Upper lobe of left lung (tissue), 4 donors: Measurements from ENCODE around the gene TENM4.

ENCODE experiments used
- EP300 ChIP-seq, 4 donors: sonication (generic); formaldehyde crosslinking; IDR thresholded peaks; one replicate each; pipeline ENCODE4 v1.5.1; 2017; ENCODE audit warnings: antibody characterized with exemption in 4 of 4, control low read depth in 2 of 4
- POLR2A ChIP-seq, 4 donors: fragments of 450-650 bp; IDR thresholded peaks; one replicate each; pipeline ENCODE4 v1.5.1; 2016 to 2017; ENCODE audit warnings: antibody characterized with exemption in 4 of 4, mild to moderate bottlenecking in 2 of 4
- POLR2AphosphoS5 ChIP-seq, 2 donors: sonication (generic); formaldehyde crosslinking; IDR thresholded peaks; one replicate each; pipeline ENCODE4 v1.5.1; 2017; ENCODE audit warnings: antibody characterized with exemption in 2 of 2
- TF ChIP-seq, protein P1 (sequence below), 6 experiments: fragments of 450-650 bp in 4 of 6; fragments of 200-600 bp in 2 of 6; sonication (generic) in 2 of 6; IDR thresholded peaks; one replicate each; pipeline ENCODE4 v1.5.1; 2016 to 2019; ENCODE audit warnings: antibody characterized with exemption in 6 of 6

- TF ChIP-seq, protein P1, sequence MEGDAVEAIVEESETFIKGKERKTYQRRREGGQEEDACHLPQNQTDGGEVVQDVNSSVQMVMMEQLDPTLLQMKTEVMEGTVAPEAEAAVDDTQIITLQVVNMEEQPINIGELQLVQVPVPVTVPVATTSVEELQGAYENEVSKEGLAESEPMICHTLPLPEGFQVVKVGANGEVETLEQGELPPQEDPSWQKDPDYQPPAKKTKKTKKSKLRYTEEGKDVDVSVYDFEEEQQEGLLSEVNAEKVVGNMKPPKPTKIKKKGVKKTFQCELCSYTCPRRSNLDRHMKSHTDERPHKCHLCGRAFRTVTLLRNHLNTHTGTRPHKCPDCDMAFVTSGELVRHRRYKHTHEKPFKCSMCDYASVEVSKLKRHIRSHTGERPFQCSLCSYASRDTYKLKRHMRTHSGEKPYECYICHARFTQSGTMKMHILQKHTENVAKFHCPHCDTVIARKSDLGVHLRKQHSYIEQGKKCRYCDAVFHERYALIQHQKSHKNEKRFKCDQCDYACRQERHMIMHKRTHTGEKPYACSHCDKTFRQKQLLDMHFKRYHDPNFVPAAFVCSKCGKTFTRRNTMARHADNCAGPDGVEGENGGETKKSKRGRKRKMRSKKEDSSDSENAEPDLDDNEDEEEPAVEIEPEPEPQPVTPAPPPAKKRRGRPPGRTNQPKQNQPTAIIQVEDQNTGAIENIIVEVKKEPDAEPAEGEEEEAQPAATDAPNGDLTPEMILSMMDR (IDR thresholded peaks at IDR 0.05), result no peak
- TF ChIP-seq POLR2A (IDR thresholded peaks at IDR 0.05) (no peak), POLR2AphosphoS5 (IDR thresholded peaks at IDR 0.05) (no peak), EP300 (IDR thresholded peaks at IDR 0.05) (no peak)
Observed at GRCh38 chr11:79049741-79050179, 391.1 kb downstream of the TENM4 start.
